Activated CD4-positive, alpha-beta T cell treated with anti-CD3 and anti-CD28 coated beads, Interleukin-2, amount 50 U/mL, for 24 hours (primary cell): ENCODE data around the gene AQP12A.

Source experiments
- DNase-seq, 2 donors: peaks; one replicate each; pipeline ENCODE4 v3.0.0-alpha.2; 2020; ENCODE audit warnings: low read depth in 1 of 2, low spot score in 1 of 2

The AQP12A gene

GRCh38 chr2:240720686-240721595 lies 29.3 kb downstream of the AQP12A start:
- DNase-seq, result no peak

- no peak for DNase-seq
Measured at GRCh38 chr2:240721596-240722180, 30.0 kb downstream of the AQP12A start.

GRCh38 chr2:240722376-240722775 lies 30.7 kb downstream of the AQP12A start:
- DNase-seq, result no peak

- no peak for DNase-seq
Measured at GRCh38 chr2:240722796-240723735, 31.4 kb downstream of the AQP12A start.

GRCh38 chr2:240723851-240724250 lies 32.2 kb downstream of the AQP12A start:
- no peak for DNase-seq

- DNase-seq, result no peak
Measured at GRCh38 chr2:240724431-240724830, 32.8 kb downstream of the AQP12A start.

- no peak for DNase-seq
Measured at GRCh38 chr2:240725266-240725665, 33.6 kb downstream of the AQP12A start.

GRCh38 chr2:240725671-240726070 lies 34.0 kb downstream of the AQP12A start:
- DNase-seq, result no peak

- no peak for DNase-seq
Measured at GRCh38 chr2:240726876-240727275, 35.2 kb downstream of the AQP12A start.

GRCh38 chr2:240727439-240727838 lies 35.8 kb downstream of the AQP12A start:
- DNase-seq, result no peak

GRCh38 chr2:240727913-240728312 lies 36.2 kb downstream of the AQP12A start:
- no peak for DNase-seq

GRCh38 chr2:240728361-240728760 lies 36.7 kb downstream of the AQP12A start:
- DNase-seq, result no peak

GRCh38 chr2:240728827-240729226 lies 37.2 kb downstream of the AQP12A start:
- no peak for DNase-seq

GRCh38 chr2:240730501-240731177 lies 39.0 kb downstream of the AQP12A start:
- DNase-seq, result no peak

GRCh38 chr2:240731178-240731545 lies 39.5 kb downstream of the AQP12A start:
- DNase-seq, result no peak

GRCh38 chr2:240732184-240732583 lies 40.5 kb downstream of the AQP12A start:
- DNase-seq, result no peak

- no peak for DNase-seq
Measured at GRCh38 chr2:240732911-240733622, 41.4 kb downstream of the AQP12A start.

GRCh38 chr2:240733803-240734495 lies 42.3 kb downstream of the AQP12A start:
- DNase-seq, result no peak

GRCh38 chr2:240734756-240735155 lies 43.1 kb downstream of the AQP12A start:
- DNase-seq, result no peak

GRCh38 chr2:240735476-240735875 lies 43.8 kb downstream of the AQP12A start:
- DNase-seq, result no peak
